Glutamatergic neuron (in vitro differentiated cells): Measurements from ENCODE around the gene ELAC2. TPM values are rescaled to one million over a fixed set of nuclear protein-coding genes. Genes with fewer than 3 reads are reported as not detected.

Source experiments
- DNase-seq: peaks from one replicate; pipeline ENCODE4 v3.0.0; 2022
- H3K27ac Mint-ChIP-seq: one replicate; pipeline ENCODE4 v1.8.0; 2020; ENCODE audit warnings: mild to moderate bottlenecking, mixed read lengths, inconsistent platforms; ENCODE audit not compliant: unreplicated experiment
- H3K27me3 Mint-ChIP-seq: one replicate; pipeline ENCODE4 v1.8.0; 2020; ENCODE audit warnings: mild to moderate bottlenecking, moderate library complexity, mixed read lengths, inconsistent platforms; ENCODE audit not compliant: unreplicated experiment
- H3K36me3 Mint-ChIP-seq: one replicate; pipeline ENCODE4 v1.8.0; 2020; ENCODE audit warnings: mild to moderate bottlenecking, mixed read lengths, inconsistent platforms; ENCODE audit not compliant: unreplicated experiment
- H3K4me1 Mint-ChIP-seq: one replicate; pipeline ENCODE4 v1.8.0; 2020; ENCODE audit warnings: mild to moderate bottlenecking, low read depth, mixed read lengths, inconsistent platforms; ENCODE audit not compliant: unreplicated experiment
- H3K4me3 Mint-ChIP-seq: one replicate; pipeline ENCODE4 v1.8.0; 2020; ENCODE audit warnings: mild to moderate bottlenecking, mixed read lengths, inconsistent platforms; ENCODE audit not compliant: unreplicated experiment
- H3K9me3 Mint-ChIP-seq: one replicate; pipeline ENCODE4 v1.8.0; 2020; ENCODE audit warnings: mild to moderate bottlenecking, moderate library complexity, mixed read lengths, inconsistent platforms; ENCODE audit not compliant: unreplicated experiment
- total RNA-seq: library from RNA; stranded (reverse); fragmentation: NEBNext Ultra II Directional; extraction: Animal tissue kit (Norgen Biotek cat#: 25700); gene quantifications from one replicate; pipeline ENCODE4 v1.2.1, GENCODE V29; 2021; ENCODE audit not compliant: unreplicated experiment
- TF ChIP-seq, protein P1 (sequence below): fragments of 200-600 bp; sonication (generic); IDR thresholded peaks from one replicate; pipeline ENCODE4 v1.5.0; 2021; ENCODE audit not compliant: partially characterized antibody, unreplicated experiment

The ELAC2 gene
- total RNA-seq, 1 donor from 2014 or later: 65.7 TPM

DNA sequence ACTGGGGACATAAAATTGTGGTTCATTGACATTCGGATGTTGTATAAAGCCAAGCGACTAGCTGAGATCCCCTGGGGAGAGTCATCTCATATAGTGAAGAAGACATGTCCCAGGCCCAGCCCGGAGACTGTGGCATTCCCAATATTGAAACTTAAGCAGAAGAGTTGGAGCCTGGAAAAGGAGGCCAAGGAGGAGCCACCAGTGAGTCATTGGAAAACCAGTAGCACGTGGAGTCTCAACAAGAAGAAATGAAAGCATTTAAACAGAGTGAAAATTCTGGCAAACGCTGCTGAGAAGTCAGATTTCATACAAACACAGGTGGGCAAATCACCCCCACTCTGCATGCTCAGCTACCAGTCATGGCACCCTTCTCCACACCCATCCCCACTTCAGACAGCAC is 9.4 kb upstream of the ELAC2 start:
- Mint-ChIP-seq H3K27ac (no peak overlapping the region), H3K4me1 (peaks cover 14% of the 10 kb centered on the region), H3K4me3 (no peak overlapping the region), H3K27me3 (no peaks in the 10 kb centered on the region), H3K36me3 (peaks cover 5% of the 10 kb centered on the region), H3K9me3 (peaks cover 5% of the 10 kb centered on the region)
- TF ChIP-seq, protein P1, sequence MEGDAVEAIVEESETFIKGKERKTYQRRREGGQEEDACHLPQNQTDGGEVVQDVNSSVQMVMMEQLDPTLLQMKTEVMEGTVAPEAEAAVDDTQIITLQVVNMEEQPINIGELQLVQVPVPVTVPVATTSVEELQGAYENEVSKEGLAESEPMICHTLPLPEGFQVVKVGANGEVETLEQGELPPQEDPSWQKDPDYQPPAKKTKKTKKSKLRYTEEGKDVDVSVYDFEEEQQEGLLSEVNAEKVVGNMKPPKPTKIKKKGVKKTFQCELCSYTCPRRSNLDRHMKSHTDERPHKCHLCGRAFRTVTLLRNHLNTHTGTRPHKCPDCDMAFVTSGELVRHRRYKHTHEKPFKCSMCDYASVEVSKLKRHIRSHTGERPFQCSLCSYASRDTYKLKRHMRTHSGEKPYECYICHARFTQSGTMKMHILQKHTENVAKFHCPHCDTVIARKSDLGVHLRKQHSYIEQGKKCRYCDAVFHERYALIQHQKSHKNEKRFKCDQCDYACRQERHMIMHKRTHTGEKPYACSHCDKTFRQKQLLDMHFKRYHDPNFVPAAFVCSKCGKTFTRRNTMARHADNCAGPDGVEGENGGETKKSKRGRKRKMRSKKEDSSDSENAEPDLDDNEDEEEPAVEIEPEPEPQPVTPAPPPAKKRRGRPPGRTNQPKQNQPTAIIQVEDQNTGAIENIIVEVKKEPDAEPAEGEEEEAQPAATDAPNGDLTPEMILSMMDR: no peak
- no peak for DNase-seq

DNA sequence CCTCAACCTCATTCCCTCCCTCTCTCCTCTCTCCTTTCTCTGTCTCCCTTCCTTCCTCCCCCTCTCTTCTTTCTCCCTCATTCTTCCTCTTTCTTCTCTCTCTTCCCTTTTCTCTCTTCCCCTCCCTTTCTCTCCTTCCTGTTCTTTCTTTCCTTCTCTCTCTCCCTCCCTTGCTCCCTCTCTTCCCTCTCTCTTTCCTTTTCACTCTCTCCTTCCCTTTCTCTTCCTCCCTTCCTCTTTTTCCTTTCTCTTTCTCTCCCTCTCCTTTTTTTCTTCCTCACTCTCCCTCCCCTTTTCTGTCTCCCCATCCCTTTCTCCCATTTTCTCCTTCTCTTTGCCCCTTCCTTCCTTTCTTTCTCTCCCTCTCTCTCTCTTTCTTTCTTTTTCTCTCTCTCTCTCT is 7.9 kb upstream of the ELAC2 start:
- peaks cover 5% of the 10 kb centered on the region for H3K9me3 Mint-ChIP-seq
- no peaks in the 10 kb centered on the region for H3K27me3 Mint-ChIP-seq
- no peak overlapping the region for H3K4me3 Mint-ChIP-seq
- H3K4me1 Mint-ChIP-seq: peaks cover 14% of the 10 kb centered on the region
- DNase-seq: no peak
- H3K27ac Mint-ChIP-seq: no peak overlapping the region
- H3K36me3 Mint-ChIP-seq: peaks cover 5% of the 10 kb centered on the region
- TF ChIP-seq, protein P1: no peak

DNA sequence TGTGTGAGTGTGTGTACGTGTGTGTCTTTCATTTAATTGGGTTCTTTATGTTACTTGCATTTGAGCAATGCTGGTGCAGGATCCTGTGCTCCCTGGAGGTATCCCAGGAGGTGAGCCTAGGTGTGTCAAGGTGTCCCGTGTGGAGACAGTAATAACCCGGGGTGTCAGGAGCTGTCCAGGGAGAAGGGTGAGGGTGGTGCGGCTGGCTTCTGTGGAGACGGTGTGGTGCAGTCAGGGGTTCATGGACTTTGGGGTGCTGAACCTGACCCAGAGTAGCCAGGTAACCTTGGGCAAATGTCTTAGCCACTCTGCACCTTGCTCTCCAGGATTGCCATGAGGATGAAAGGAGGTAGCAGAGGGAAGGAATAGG is 7.4 kb upstream of the ELAC2 start:
- Mint-ChIP-seq H3K9me3 (peaks cover 2% of the 10 kb centered on the region), H3K36me3 (peaks cover 5% of the 10 kb centered on the region), H3K27me3 (no peaks in the 10 kb centered on the region), H3K4me1 (peaks cover 13% of the 10 kb centered on the region), H3K4me3 (no peak overlapping the region), H3K27ac (peak overlapping the region; percentile 67)
- no peak for DNase-seq
- TF ChIP-seq, protein P1: no peak

DNA sequence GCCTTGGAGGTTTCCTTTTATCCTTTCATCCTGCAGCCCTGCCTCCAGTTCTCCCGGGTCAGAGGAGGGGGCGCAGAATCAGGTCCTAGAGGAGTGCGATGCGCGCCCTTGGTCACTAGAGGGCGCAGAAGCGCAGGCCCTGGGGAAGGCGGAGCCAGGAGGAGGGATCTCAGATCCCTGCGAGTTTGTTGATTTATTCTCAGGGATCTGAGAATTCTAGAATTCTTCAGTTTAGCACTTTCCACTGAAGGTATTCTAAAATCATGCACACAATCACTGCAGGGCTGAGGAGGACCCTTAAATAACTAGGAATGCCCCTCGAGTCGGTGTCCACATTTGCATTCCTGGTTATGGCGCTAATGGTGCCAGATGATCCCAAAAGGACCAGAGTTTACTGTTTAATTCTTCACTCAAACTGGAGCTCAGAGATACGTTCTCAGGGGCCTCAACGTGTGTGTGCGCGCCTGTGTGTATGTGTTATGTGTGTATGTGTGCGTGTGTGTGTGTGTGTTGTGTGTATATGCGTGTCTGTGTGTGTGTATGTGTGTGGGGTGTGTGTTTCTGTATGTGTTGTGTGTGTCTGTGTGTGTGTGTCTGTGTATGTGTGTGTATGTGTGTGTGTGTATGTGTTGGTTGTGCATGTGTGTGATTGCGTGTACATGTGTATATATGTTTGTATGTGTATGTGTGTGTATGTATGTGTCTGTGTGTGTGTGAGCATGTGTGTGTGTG is 6.9 kb upstream of the ELAC2 start:
- TF ChIP-seq, protein P1: peak; percentile 89
- peak overlapping the region; percentile 8 for H3K4me3 Mint-ChIP-seq
- peak overlapping the region; percentile 67 for H3K27ac Mint-ChIP-seq
- no peaks in the 10 kb centered on the region for H3K27me3 Mint-ChIP-seq
- H3K9me3 Mint-ChIP-seq: peaks cover 2% of the 10 kb centered on the region
- peak; percentile 87 for DNase-seq
- H3K4me1 Mint-ChIP-seq: peaks cover 10% of the 10 kb centered on the region
- peaks cover 5% of the 10 kb centered on the region for H3K36me3 Mint-ChIP-seq

DNA sequence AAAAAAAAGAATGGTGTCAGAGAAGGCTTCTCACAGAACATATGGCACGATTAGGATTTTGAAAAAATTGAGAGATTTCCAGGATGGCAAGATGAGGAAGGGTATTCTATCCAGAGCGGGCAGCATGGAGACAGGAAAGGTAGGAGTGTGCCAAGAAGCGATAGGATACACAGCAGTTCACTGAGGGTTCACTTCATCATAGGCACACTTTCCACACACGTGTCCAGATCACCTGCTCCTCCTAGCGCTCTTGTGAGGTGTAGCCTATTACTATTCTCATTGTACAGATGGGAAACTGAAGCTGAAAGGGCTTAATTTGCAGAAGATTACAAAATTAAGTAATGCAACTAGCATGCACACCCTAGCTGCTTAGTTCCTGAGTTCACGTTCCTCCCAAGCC is 6.2 kb upstream of the ELAC2 start:
- no peaks in the 10 kb centered on the region for H3K27me3 Mint-ChIP-seq
- TF ChIP-seq, protein P1: no peak
- peaks cover 2% of the 10 kb centered on the region for H3K9me3 Mint-ChIP-seq
- peaks cover 5% of the 10 kb centered on the region for H3K36me3 Mint-ChIP-seq
- H3K4me3 Mint-ChIP-seq: no peak overlapping the region
- H3K4me1 Mint-ChIP-seq: peaks cover 6% of the 10 kb centered on the region
- peak overlapping the region; percentile 46 for H3K27ac Mint-ChIP-seq
- no peak for DNase-seq
